NB4 (cell line): ENCODE results near the gene LMOD3.

ENCODE experiments used
- CTCF ChIP-seq: IDR thresholded peaks from one replicate; pipeline ENCODE4 v1.5.1; 2012; ENCODE audit warnings: low read depth, low read length
- MAX ChIP-seq: IDR thresholded peaks from 2 replicates; pipeline ENCODE4 v1.6.1; 2011; ENCODE audit warnings: low read depth, low read length
- POLR2A ChIP-seq: IDR thresholded peaks from 2 replicates; pipeline ENCODE4 v1.6.1; 2011; ENCODE audit warnings: mild to moderate bottlenecking; ENCODE audit not compliant: insufficient read length; ENCODE audit errors: extremely low read depth

- TF ChIP-seq CTCF (no peak), POLR2A (no peak), MAX (no peak)
Observed at GRCh38 chr3:69066121-69066520, 56.3 kb downstream of the LMOD3 start.
